ENCODE data around the gene LAGE3. TPM values are rescaled to one million over a fixed set of nuclear protein-coding genes. Genes with fewer than 3 reads are reported as not detected.

Gene LAGE3
- total RNA-seq, 1 experiment from 2014 or later, result 175 TPM

GRCh38 chrX:154525606-154526490 lies 46.8 kb upstream of the LAGE3 start:
- no TSS peak for BruUV-seq (replicated peaks)
- ChIA-PET CTCF (interaction anchor here (0.9 kb wide), 2 partner anchors 9 to 16 kb away, joined by 3 to 10 read pairs; no protein-coding TSS in a partner anchor), POLR2A (interaction anchor here (0.6 to 0.7 kb wide), 2 partner anchors 46 to 52 kb away, joined by 5 to 6 read pairs; no protein-coding TSS in a partner anchor)
- intact Hi-C loops (cut with micrococcal nuclease; ENCODE audit: unreplicated experiment) (no loop called here), in situ Hi-C loops (cut with HindIII; ENCODE audit: low pct_unique_long_range_greater_than_20kb, low sequenced_read_pairs) (no loop called here)
- DNase-seq (ENCODE audit: low read depth, low spot score) (no peak), ATAC-seq (no peak)
- no peaks in the 10 kb centered on the region for H3K36me3 ChIP-seq (ENCODE audit: control insufficient read depth, insufficient read depth, low read length)
- TF ChIP-seq SIN3A (IDR thresholded peaks at IDR 0.05; ENCODE audit: borderline replicate concordance, insufficient read depth, low read depth, low read length), result no peak
- TF ChIP-seq POLR2AphosphoS5 (IDR thresholded peaks at IDR 0.05; ENCODE audit: low read depth, low read length), result no peak
- TF ChIP-seq TCF7L2 (IDR thresholded peaks at IDR 0.05; ENCODE audit: low read depth, low read length), result no peak
- TF ChIP-seq CTCF (IDR thresholded peaks at IDR 0.05), result no peak
- no peak for TF ChIP-seq REST (IDR thresholded peaks at IDR 0.05; ENCODE audit: insufficient read depth in 1 of 2, low read depth in 2 of 2, low read length in 1 of 2)
- no peaks in the 10 kb centered on the region for H3K9me3 ChIP-seq (ENCODE audit: control insufficient read depth, insufficient read depth, low read depth, low read length)
- peaks cover 12% of the 10 kb centered on the region for H3K4me1 ChIP-seq (ENCODE audit: control insufficient read depth, insufficient read depth, low read length)
- no peak overlapping the region for H3K4me3 ChIP-seq (ENCODE audit: low read depth in 2 of 2, low read length in 2 of 2)
- H3K27me3 ChIP-seq (ENCODE audit: control insufficient read depth, insufficient read depth, low read length), result no peaks in the 10 kb centered on the region
- H3K27ac ChIP-seq (ENCODE audit: low read length), result no peak overlapping the region

GRCh38 chrX:154519389-154519788 lies 40.3 kb upstream of the LAGE3 start:
- Histone ChIP-seq H3K9me3 (ENCODE audit: control insufficient read depth, insufficient read depth, low read depth, low read length) (no peaks in the 10 kb centered on the region), H3K4me1 (ENCODE audit: control insufficient read depth, insufficient read depth, low read length) (peaks cover 12% of the 10 kb centered on the region), H3K4me3 (ENCODE audit: low read depth in 2 of 2, low read length in 2 of 2) (no peak overlapping the region), H3K27me3 (ENCODE audit: control insufficient read depth, insufficient read depth, low read length) (no peaks in the 10 kb centered on the region), H3K27ac (ENCODE audit: low read length) (no peak overlapping the region), H3K36me3 (ENCODE audit: control insufficient read depth, insufficient read depth, low read length) (no peaks in the 10 kb centered on the region)
- ChIA-PET CTCF (no interaction called here), POLR2A (interaction anchor here (0.5 kb wide), 1 partner anchor 22 kb away, joined by 3 read pairs; no protein-coding TSS in a partner anchor)
- intact Hi-C loops (cut with micrococcal nuclease; ENCODE audit: unreplicated experiment) (no loop called here), in situ Hi-C loops (cut with HindIII; ENCODE audit: low pct_unique_long_range_greater_than_20kb, low sequenced_read_pairs) (no loop called here)
- ATAC-seq (no peak), DNase-seq (ENCODE audit: low read depth, low spot score) (no peak)
- no TSS peak for BruUV-seq (replicated peaks)
- TF ChIP-seq POLR2AphosphoS5 (IDR thresholded peaks at IDR 0.05; ENCODE audit: low read depth, low read length) (no peak), TCF7L2 (IDR thresholded peaks at IDR 0.05; ENCODE audit: low read depth, low read length) (no peak), REST (IDR thresholded peaks at IDR 0.05; ENCODE audit: insufficient read depth in 1 of 2, low read depth in 2 of 2, low read length in 1 of 2) (no peak), CTCF (IDR thresholded peaks at IDR 0.05) (no peak), SIN3A (IDR thresholded peaks at IDR 0.05; ENCODE audit: borderline replicate concordance, insufficient read depth, low read depth, low read length) (no peak)
